Suppressor macrophage treated with lipopolysaccharide for 1 hour (primary cell): ENCODE results near the gene TRDMT1.
"Not testable (repeated sequence)": the region's sequence is repeated elsewhere in the genome, so short reads cannot be mapped to it uniquely, and the experiment has no call there.

Experiments
- DNase-seq, 3 donors: peaks; one replicate each; pipeline ENCODE4 v3.0.0-alpha.2; 2020 to 2022

TRDMT1 gene

GRCh38 chr10:17126327-17126726, 75.1 kb downstream of the TRDMT1 start:
- DNase-seq, result no peak

DNA sequence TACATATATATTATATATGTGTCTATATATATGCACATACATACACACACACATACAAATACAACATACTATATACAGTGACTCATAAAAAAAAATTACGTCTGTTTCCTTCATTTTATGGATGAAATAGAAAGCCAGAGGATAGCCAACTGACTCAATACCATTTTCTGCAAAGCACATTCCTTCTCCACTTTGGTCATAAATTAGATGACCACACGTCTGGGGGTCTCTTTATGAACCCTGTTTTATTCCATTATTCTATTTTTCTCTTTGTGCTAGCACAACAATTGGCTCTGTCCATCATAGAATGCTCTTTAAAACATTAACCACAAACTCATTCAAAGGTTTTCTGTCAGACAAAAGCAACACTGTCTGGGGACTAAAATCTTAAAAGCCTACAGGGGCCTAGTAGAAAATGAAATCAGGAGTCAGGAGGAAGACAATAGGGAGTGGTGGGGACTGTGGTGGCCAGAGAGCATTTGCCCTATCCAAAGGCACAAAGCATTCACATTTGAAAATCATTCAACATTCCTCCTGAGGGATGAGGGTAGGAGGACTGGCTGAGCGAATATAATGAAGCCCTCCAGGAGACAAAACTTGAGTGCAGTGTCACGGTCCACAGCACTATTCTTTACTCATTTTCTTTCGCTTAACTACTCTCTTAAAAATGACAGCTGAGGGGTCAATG, 76.1 kb downstream of the TRDMT1 start:
- DNase-seq, result no peak

DNA sequence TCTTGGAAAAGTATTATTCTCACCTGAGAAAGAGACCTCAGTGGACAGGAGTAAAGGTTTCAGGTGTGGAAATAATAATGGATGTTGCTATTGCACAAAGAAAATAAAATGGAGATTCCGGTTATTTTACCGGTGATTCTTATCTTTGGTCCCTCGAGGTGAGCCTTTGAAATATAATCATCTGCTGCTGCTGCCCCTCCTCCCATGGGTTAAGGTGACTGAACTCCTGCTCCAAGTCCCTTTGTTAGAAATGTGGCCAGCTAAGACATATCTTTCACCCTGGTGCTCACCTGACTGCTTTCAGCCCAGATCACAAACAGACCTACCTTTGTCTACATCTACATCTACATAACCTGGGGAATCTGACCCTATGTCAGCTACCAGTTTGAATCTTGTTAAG, 77.5 kb downstream of the TRDMT1 start:
- no peak for DNase-seq

GRCh38 chr10:17122726-17123661, 78.5 kb downstream of the TRDMT1 start:
- no peak for DNase-seq

GRCh38 chr10:17122052-17122451, 79.4 kb downstream of the TRDMT1 start:
- peak in 1 of 3 donors; percentile 23 for DNase-seq

DNA sequence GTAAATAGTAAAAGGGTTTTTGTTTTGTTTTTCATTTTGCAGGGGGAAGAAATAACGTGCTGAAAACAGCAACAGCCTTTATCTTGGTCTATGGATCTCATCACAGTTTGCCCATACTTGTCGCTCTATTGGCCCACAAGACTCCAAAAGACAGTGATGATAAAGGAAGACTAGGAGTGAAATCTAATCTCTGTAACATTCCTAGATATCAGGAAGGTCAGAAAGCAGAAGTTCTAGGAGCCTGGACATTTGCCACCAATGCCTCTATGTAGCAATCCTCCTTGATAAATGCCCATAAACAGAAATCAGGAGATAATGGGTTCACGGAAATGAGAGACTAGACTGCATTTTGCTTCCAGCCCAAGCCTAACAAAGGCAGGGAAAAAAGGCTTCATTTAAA, 80.8 kb downstream of the TRDMT1 start:
- no peak for DNase-seq

GRCh38 chr10:17119845-17120244, 81.6 kb downstream of the TRDMT1 start:
- no peak for DNase-seq

- DNase-seq, result no peak
Observed at GRCh38 chr10:17116193-17116592, 85.3 kb downstream of the TRDMT1 start.

GRCh38 chr10:17115683-17116082, 85.8 kb downstream of the TRDMT1 start:
- DNase-seq, result no peak

GRCh38 chr10:17114878-17115444, 86.5 kb downstream of the TRDMT1 start:
- DNase-seq, result not testable (repeated sequence)

DNA sequence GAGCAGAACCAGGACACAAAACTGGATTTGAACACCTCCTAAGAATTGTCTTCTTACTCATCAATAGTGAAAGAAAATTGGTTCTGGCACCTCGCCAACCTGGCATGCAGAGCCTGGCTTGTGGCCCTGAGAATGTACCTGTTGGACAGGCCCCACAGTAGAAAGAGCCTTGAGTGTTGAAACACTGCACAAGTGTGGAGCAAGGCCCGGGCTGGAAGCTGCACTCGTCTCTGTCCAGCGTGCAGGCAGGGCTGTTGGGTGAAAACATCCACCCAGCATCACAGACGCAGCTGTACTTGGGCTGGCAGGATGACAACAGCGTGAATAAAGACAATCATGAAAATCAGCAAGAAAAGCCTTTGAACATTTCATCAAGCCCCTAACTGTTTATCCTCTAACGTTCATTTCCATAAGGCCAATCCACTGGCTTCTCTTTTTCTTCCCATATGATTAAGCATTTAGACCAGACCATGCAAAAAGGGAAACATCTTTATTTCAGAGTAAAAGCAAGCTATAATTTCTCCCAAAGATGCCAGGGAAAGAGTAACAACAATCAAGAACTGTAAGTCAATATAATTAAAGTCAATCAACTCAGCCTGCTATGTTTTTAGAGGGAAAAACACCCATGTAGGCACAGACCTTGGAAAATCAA, 87.5 kb downstream of the TRDMT1 start:
- no peak for DNase-seq

GRCh38 chr10:17113346-17113745, 88.1 kb downstream of the TRDMT1 start:
- DNase-seq, result no peak

DNA sequence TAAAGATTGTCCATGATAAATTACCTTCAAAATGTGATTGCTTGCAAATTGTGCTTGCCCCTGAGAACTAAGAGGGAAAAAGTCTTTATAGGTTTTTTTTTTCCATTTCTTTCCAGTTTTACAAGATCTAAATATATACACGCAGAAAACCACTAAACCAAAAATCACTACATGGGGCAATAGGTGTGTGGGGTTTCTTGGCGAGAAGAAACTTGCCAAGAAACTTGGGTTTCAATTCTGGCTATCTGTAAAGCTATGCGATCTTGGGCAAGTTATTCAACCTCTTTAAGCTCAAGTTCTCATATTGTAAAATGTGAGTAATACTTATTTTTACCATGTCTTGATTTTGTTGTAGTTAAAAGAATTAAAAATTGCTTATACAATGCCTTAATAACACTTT, 88.9 kb downstream of the TRDMT1 start:
- no peak for DNase-seq

- DNase-seq, result peak; percentile 58 to 73 (median 62)
Observed at GRCh38 chr10:17109475-17110207, 91.8 kb downstream of the TRDMT1 start.

DNA sequence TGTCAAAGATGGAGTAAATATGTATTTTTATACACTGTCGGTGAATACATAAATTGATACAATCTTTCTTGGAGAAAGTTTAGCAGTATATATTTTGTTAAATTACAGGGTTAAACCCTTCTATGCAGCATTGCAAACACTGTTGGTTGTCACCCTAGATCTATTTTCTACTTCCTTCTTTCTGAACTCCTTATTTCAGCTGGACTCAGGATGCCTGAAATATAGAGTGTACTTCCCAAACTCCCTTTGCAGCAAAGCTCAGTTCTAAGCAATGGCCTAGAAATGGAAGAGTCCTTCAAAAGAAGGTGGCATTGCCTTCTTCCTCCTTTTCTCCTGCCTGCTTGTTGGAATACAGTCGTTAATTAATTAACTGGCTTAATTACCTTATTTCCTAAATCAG, 92.4 kb downstream of the TRDMT1 start:
- DNase-seq, result peak; percentile 14 to 35 (median 35)

- DNase-seq, result no peak
Observed at GRCh38 chr10:17106991-17107390, 94.5 kb downstream of the TRDMT1 start.

- no peak for DNase-seq
Observed at GRCh38 chr10:17101910-17102266, 99.6 kb downstream of the TRDMT1 start.

- no peak for DNase-seq
Observed at GRCh38 chr10:17101257-17101909, 100.1 kb downstream of the TRDMT1 start.

DNA sequence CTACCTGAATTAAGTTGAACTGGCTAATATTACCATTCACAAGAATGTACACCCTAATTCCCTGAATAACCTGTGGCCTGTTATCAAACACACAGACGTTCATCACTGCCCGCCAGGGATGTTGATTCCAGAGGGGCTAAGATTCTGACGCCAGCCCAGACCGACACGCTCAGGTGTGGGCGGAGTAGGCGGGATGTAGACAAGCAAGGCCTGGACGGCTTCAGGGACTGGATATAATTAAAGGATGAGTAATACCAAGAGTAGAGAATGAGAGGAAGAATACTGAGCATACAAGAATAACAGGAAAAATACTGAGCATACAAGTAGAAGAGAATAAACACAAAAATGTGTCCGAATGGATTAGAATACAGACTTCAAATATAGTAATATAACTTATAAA, 100.9 kb downstream of the TRDMT1 start:
- no peak for DNase-seq

DNA sequence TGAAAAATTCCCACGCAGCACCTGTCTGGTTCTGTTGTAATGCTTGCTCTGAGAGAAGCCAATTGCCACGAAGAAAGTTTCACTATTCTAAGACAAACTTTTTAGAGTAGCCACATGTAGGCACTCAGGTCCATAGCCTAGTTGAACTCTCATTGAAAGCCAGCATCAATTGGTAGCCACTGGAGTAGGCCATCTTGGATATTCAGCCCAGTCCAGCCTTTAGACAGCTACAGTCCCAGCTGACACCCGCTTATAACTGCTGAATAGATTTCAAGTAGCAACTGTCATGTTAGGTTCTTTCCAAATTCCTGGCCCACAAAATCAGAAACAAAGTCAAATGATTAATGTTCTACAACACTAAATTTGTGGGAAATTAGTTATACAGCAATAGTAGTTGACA, 103.5 kb downstream of the TRDMT1 start:
- no peak for DNase-seq
